ENCODE data around the gene CNTNAP2. TPM values are rescaled to one million over a fixed set of nuclear protein-coding genes. Genes with fewer than 3 reads are reported as not detected.

Gene CNTNAP2
- total RNA-seq, 1 donor from 2014 or later, result not detected

DNA sequence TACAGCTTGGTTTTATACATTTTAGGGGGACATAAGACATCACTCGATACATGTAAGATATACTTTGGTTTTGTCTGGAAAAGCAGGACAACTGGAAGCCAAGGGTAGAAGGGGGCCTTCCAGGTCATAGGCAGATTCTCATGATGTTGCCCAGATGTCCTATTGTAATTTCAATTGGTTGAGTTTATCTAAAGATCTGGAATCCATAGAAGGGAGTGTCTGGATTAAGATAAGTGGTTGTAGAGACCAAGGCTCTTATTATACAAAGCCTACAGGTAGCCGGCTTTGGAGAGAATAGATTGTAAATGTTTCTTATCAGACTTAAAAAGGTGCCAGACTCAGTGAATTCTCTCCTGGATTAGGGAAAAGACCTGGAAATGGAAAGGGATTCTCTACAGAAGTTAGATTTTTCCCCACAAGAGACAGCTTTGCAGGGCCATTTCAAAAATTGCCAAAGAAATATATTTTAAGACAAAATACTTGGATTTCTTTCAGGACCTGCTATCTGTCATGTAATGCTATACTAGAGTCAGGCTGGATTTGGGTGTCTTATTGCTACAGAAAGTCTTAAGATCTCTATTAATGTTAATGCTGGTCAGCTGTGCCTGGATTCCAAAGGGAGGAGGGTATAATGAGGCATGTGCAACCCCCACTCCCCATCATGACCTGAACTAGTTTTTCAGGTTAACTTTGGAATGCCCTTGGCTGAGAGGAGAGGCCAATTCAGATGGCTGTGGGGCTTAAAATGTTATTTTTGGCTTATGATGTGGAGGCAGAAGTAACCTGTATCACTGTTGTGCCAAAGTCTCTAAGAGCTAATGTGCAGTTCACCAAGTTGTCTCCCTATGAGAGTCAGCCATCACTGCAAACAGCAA lies 1962.8 kb downstream of the CNTNAP2 start:
- Mint-ChIP-seq H3K4me1 (ENCODE audit: low read depth) (no peaks in the 10 kb centered on the region), H3K4me3 (no peak overlapping the region), H3K27ac (no peak overlapping the region), H3K9me3 (no peaks in the 10 kb centered on the region), H3K27me3 (ENCODE audit: insufficient read depth) (peaks cover 2% of the 10 kb centered on the region), H3K36me3 (ENCODE audit: low read depth) (no peaks in the 10 kb centered on the region)
- no peak for DNase-seq (ENCODE audit: low spot score)
- intact Hi-C loops (cut with micrococcal nuclease), result loop anchor here (5.0 kb wide), 1 partner anchor 832 kb away; no protein-coding TSS in a partner anchor

DNA sequence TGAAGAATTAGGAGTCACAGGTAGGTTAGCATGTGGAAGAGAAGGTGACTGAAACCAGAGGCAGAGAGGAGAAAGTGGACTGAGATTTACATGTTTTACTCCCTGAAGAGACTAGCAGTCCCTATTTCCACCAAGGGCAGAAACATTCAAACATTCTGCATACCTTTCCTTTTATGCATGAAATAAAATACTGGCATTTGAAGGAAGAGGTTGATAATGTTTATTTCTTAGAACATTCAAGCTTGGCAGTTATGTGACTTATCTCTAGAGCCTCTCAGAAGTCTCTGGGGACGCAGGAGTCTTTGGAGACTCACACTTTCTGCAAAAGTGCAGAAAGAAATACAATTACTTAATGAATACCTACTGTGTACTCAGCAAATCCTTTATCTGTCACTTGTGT lies 1966.8 kb downstream of the CNTNAP2 start:
- Mint-ChIP-seq H3K9me3 (no peaks in the 10 kb centered on the region), H3K36me3 (ENCODE audit: low read depth) (no peaks in the 10 kb centered on the region), H3K4me3 (no peak overlapping the region), H3K27ac (no peak overlapping the region), H3K27me3 (ENCODE audit: insufficient read depth) (peaks cover 2% of the 10 kb centered on the region), H3K4me1 (ENCODE audit: low read depth) (no peaks in the 10 kb centered on the region)
- intact Hi-C loops (cut with micrococcal nuclease), result loop anchor here (5.0 kb wide), 1 partner anchor 836 kb away; no protein-coding TSS in a partner anchor
- DNase-seq (ENCODE audit: low spot score), result no peak

DNA sequence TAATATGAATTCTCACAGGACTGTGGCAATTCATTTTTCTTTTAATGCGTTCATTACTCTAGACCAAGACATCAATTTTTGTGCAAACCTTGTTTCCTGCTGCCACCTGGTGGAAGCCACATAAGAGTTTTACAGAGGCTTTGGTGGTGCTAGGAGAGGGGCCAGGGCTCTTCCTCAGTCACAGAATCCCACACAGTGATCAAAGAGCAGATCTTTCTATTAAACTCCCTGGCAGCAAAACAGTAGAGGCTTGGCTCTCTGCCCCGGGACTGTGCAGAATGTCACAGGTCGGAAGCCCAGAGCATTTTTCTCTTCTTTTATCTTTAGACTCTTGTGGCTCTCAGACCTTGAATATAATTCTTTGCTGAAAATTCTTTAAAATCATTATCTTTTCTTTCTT lies 1967.5 kb downstream of the CNTNAP2 start:
- no peaks in the 10 kb centered on the region for H3K4me1 Mint-ChIP-seq (ENCODE audit: low read depth)
- H3K4me3 Mint-ChIP-seq, result no peak overlapping the region
- intact Hi-C loops (cut with micrococcal nuclease), result loop anchor here (5.0 kb wide), 1 partner anchor 837 kb away; no protein-coding TSS in a partner anchor
- no peak overlapping the region for H3K27ac Mint-ChIP-seq
- no peaks in the 10 kb centered on the region for H3K9me3 Mint-ChIP-seq
- H3K27me3 Mint-ChIP-seq (ENCODE audit: insufficient read depth), result peaks cover 2% of the 10 kb centered on the region
- H3K36me3 Mint-ChIP-seq (ENCODE audit: low read depth), result no peaks in the 10 kb centered on the region
- DNase-seq (ENCODE audit: low spot score), result no peak

DNA sequence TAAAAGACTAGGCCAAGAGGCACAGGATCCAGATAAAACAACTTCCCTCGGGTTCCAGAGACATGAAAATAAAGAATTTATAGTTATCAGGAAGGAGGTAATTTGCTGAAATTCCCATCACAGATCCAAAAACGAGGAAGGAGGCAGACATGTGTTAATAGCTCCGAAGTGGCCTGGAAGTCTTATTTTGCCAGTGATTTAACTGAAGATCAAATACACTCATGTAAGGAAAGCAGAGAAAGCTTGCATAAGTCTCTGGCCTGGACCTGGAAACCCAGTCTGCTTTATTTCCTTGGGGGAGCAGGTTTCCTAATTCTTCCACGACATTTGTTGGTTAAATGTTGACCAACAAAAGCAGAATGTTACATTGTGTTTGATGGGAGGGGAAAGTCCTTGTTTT lies 1975.3 kb downstream of the CNTNAP2 start:
- Mint-ChIP-seq H3K27me3 (ENCODE audit: insufficient read depth) (no peaks in the 10 kb centered on the region), H3K4me3 (no peak overlapping the region), H3K36me3 (ENCODE audit: low read depth) (no peaks in the 10 kb centered on the region), H3K9me3 (no peaks in the 10 kb centered on the region), H3K4me1 (ENCODE audit: low read depth) (no peaks in the 10 kb centered on the region), H3K27ac (no peak overlapping the region)
- DNase-seq (ENCODE audit: low spot score), result no peak
- intact Hi-C loops (cut with micrococcal nuclease), result no loop called here

DNA sequence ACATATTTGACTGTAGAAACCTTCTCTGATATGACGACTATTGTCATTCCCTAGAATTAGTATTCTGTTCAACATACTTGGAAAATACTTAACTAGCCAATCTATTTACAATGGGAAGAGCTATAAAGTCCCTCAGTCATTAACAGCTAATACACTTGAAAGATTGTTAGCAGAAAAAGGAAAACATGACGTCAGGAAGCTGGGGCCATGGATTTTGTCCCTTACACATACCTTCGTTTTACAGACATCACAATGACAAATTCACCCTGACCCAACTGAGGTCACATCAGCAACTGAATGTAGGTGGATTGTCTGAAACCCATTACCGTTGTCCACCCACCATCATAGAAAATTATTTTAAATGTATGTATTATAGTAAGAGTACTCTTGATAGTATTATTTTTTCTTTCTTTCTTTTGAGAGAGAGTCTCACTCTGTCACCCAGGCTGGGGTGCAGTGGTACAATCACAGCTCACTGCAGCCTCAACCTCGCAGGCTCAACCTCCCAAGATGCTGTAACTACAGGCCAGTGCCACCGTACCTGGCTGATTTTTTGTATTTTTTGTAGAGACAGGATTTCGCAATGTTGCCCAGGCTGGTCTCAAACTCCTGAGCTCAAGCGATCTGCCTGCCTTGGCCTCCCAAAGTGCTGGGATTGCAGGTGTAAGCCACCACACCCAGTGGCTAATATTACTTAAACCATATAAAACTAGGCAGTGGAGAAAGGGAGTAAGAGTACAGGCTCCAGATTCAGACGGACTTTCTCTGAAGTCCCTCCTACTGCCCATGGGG lies 1977.0 kb downstream of the CNTNAP2 start:
- DNase-seq (ENCODE audit: low spot score), result no peak
- intact Hi-C loops (cut with micrococcal nuclease), result no loop called here
- H3K4me1 Mint-ChIP-seq (ENCODE audit: low read depth), result no peaks in the 10 kb centered on the region
- no peaks in the 10 kb centered on the region for H3K9me3 Mint-ChIP-seq
- no peaks in the 10 kb centered on the region for H3K36me3 Mint-ChIP-seq (ENCODE audit: low read depth)
- no peaks in the 10 kb centered on the region for H3K27me3 Mint-ChIP-seq (ENCODE audit: insufficient read depth)
- H3K27ac Mint-ChIP-seq, result no peak overlapping the region
- no peak overlapping the region for H3K4me3 Mint-ChIP-seq

DNA sequence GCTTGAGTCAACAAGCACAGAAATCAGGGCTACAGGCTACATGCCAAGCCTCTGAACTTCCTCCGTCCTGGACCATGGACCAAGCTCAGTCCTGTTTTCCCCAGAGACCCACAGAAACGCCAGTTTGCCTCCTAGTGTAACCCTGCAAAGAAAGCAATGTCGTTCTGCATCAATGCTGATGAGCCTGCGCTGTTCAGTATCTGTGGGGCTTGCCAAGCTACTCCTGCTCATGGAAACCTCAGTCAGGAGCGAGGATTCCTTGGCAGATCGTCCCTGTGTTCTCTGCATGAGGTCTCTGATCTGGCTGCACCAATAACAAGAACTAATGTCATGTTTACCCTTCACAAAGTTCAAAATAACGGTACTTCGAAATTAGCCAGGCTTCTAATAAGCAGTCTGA lies 1978.5 kb downstream of the CNTNAP2 start:
- no peak for DNase-seq (ENCODE audit: low spot score)
- no peaks in the 10 kb centered on the region for H3K4me1 Mint-ChIP-seq (ENCODE audit: low read depth)
- H3K27me3 Mint-ChIP-seq (ENCODE audit: insufficient read depth), result no peaks in the 10 kb centered on the region
- H3K36me3 Mint-ChIP-seq (ENCODE audit: low read depth), result no peaks in the 10 kb centered on the region
- H3K9me3 Mint-ChIP-seq, result no peaks in the 10 kb centered on the region
- H3K27ac Mint-ChIP-seq, result no peak overlapping the region
- intact Hi-C loops (cut with micrococcal nuclease), result no loop called here
- no peak overlapping the region for H3K4me3 Mint-ChIP-seq

DNA sequence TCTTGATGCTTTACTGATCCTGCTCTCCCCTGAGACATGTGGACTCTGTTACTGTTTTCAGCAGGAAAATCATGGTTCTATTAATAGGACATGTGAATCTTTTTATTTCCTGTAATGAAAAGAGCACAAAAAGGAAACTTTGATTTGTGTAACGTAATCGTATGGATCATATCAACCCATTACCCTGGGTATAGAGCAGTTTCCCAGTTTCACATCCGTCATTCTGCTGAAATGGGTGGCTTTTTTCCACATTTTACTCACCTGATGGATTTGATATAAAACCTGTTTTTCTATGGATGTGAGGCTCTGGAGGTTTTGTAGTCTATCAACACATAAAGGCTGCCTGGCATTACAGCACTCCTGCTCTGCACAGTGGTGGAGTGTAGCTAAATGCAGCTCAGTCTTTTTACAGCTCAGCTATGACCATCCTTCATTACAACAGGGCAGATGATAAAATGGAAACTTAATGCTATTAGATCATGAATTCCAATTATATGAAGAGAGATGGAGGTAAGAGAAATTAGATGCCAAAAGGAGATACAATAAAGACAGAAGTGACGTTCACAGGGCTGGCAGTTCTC lies 1987.6 kb downstream of the CNTNAP2 start:
- DNase-seq (ENCODE audit: low spot score), result no peak
- Mint-ChIP-seq H3K36me3 (ENCODE audit: low read depth) (no peaks in the 10 kb centered on the region), H3K4me1 (ENCODE audit: low read depth) (no peaks in the 10 kb centered on the region), H3K4me3 (no peak overlapping the region), H3K27me3 (ENCODE audit: insufficient read depth) (no peaks in the 10 kb centered on the region), H3K9me3 (peaks cover 4% of the 10 kb centered on the region), H3K27ac (no peak overlapping the region)
- intact Hi-C loops (cut with micrococcal nuclease), result no loop called here

DNA sequence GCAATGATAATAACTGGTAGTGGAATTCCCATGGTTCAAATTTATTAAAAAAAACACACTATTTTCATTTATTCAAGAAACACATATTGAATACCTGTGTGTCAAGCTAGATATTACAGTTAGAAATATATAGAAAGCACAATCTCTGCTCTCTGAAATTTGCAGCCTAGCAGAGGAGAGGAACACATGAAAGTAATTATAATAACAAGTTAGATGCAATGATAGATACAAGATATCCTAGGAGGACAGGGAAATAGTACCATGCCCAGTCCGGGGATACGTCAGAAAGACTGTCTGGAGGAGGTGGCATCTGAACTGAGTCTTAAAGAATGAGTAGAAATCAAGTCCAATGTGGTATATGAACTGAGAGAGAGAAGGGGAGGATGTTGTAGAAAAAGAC lies 1988.3 kb downstream of the CNTNAP2 start:
- H3K9me3 Mint-ChIP-seq, result peaks cover 4% of the 10 kb centered on the region
- no peak overlapping the region for H3K27ac Mint-ChIP-seq
- intact Hi-C loops (cut with micrococcal nuclease), result no loop called here
- H3K36me3 Mint-ChIP-seq (ENCODE audit: low read depth), result no peaks in the 10 kb centered on the region
- H3K4me1 Mint-ChIP-seq (ENCODE audit: low read depth), result no peaks in the 10 kb centered on the region
- no peak overlapping the region for H3K4me3 Mint-ChIP-seq
- DNase-seq (ENCODE audit: low spot score), result no peak
- H3K27me3 Mint-ChIP-seq (ENCODE audit: insufficient read depth), result no peaks in the 10 kb centered on the region

DNA sequence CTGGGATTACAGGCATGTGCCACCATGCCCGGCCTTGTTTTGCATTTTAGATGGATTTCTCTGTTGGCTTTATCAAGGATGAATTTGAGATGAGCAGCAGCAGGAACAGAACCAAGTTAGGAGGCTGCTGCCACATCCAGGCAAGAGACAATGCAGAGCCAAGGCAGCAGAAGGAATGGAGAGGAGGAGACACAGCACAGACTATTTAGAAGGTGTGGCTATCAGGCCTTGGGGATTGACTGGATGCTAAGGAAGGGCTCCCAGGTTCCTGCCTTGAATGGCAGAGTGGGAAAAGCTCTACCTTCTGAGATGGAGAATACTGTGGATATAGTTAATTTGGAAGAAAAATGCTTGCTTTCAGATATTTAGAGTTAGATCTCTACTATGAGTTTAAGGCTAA lies 1989.3 kb downstream of the CNTNAP2 start:
- Mint-ChIP-seq H3K4me1 (ENCODE audit: low read depth) (no peaks in the 10 kb centered on the region), H3K27ac (no peak overlapping the region), H3K27me3 (ENCODE audit: insufficient read depth) (no peaks in the 10 kb centered on the region), H3K36me3 (ENCODE audit: low read depth) (no peaks in the 10 kb centered on the region), H3K4me3 (no peak overlapping the region), H3K9me3 (peaks cover 4% of the 10 kb centered on the region)
- intact Hi-C loops (cut with micrococcal nuclease), result no loop called here
- DNase-seq (ENCODE audit: low spot score), result no peak

DNA sequence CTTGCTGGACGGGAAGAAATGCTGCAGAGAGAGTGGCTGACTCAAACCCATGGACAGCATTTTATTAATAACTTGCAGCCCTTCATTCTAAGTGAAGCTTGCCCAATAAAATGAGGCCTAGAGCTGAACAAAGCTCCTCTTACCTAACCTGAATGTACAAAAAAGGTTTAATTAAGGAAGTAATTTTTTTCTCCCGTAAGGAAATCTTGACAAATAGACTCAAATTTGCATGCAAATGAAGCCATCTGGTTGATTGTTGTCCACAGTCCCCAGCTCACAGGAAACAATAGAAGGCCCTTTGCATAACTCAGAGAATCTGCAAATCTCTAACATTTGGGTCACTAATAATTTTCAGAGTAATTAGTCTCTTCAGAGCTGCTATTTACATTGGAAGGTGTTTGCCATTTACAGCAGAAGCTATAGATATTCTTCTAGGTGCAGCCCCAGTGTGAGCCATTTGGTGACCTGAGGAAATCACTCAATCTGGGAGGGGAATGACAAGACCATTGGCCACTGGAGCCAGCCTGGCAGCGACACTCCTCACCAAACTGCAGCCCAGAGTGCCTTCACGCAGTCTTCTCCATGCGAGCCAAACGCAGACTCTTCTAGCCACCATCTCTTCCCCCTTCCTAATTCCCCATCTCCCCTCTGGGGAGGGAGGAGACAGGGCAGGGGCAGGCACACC lies 1991.0 kb downstream of the CNTNAP2 start:
- H3K27me3 Mint-ChIP-seq (ENCODE audit: insufficient read depth), result no peaks in the 10 kb centered on the region
- H3K36me3 Mint-ChIP-seq (ENCODE audit: low read depth), result no peaks in the 10 kb centered on the region
- intact Hi-C loops (cut with micrococcal nuclease), result no loop called here
- H3K4me3 Mint-ChIP-seq, result no peak overlapping the region
- DNase-seq (ENCODE audit: low spot score), result no peak
- H3K27ac Mint-ChIP-seq, result no peak overlapping the region
- H3K9me3 Mint-ChIP-seq, result no peaks in the 10 kb centered on the region
- no peaks in the 10 kb centered on the region for H3K4me1 Mint-ChIP-seq (ENCODE audit: low read depth)

DNA sequence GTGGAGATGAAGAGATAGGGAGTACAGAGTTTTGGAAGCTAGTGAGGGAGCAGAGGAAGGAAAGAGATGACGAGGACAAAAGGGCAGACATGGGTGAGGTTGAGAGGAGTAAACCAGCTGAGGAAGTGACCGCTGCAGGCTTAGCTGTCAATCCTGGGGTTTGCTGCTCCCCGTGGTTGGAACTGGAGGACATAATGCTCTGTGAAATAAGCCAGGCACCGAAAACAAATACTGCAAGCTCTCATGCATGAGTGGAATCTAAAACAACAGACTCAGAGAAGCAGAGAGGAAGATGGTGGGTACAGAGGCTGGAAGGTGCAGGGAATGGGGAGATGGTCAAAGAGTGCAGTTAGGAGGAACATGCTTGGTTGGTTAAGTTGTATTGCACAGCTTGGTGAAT lies 1991.8 kb downstream of the CNTNAP2 start:
- Mint-ChIP-seq H3K27ac (no peak overlapping the region), H3K27me3 (ENCODE audit: insufficient read depth) (no peaks in the 10 kb centered on the region), H3K9me3 (no peaks in the 10 kb centered on the region), H3K4me1 (ENCODE audit: low read depth) (no peaks in the 10 kb centered on the region), H3K4me3 (no peak overlapping the region), H3K36me3 (ENCODE audit: low read depth) (no peaks in the 10 kb centered on the region)
- intact Hi-C loops (cut with micrococcal nuclease), result no loop called here
- no peak for DNase-seq (ENCODE audit: low spot score)

DNA sequence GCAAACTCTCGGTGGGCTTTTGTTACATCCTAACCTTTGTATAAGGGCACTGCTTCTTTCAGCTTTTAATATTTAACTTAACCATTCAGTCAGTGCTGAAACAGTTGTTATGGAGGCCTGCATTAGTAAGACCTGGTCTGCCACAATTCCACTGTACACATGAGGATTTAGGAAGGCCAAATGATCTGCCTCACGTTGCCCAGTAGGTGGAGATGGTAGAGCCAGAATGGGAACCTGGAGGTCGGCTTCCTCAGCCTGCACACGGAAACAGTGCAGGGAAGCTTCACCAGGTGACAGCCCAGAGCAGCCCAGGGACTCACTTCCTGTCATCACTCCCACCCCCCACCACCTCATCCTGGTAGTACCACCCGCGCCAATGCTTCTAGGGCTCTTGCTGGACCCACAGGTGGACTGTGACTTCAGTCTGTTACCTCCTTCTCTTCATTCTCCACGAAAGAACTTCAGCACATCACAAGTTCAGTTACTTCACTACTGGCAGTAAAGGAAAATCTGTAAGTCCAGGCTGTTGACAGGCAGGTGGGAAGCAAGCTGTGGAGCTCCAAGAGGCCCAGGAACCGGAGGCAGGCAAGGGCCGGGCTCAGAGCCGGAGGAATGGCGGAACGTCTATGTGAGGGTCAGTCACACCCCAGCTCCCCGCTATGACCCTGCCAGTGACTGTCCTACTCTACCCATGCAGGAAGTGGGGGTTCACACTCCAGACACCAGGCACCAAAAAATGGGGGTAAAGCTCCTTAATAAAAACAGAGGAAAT lies 1993.7 kb downstream of the CNTNAP2 start:
- Mint-ChIP-seq H3K36me3 (ENCODE audit: low read depth) (no peaks in the 10 kb centered on the region), H3K9me3 (no peaks in the 10 kb centered on the region), H3K27ac (no peak overlapping the region), H3K4me1 (ENCODE audit: low read depth) (no peaks in the 10 kb centered on the region), H3K27me3 (ENCODE audit: insufficient read depth) (no peaks in the 10 kb centered on the region), H3K4me3 (no peak overlapping the region)
- no peak for DNase-seq (ENCODE audit: low spot score)
- intact Hi-C loops (cut with micrococcal nuclease), result no loop called here
